IMR-90 (cell line): ENCODE measurements around the gene AHCYL2.
"Not testable (repeated sequence)": the region's sequence is repeated elsewhere in the genome, so short reads cannot be mapped to it uniquely, and the experiment has no call there.

Experiments
- CEBPB ChIP-seq: IDR thresholded peaks from 2 replicates; pipeline ENCODE4 v1.6.1; 2012; ENCODE audit warnings: low read depth, low read length, improper control_type of control experiment
- FOS ChIP-seq: fragments of 150-350 bp; IDR thresholded peaks from 2 replicates; pipeline ENCODE4 v1.6.1; 2016; ENCODE audit warnings: low read depth, low read length
- POLR2A ChIP-seq: IDR thresholded peaks from 2 replicates; pipeline ENCODE4 v1.6.1; 2012; ENCODE audit warnings: mild to moderate bottlenecking, low read depth, low read length
- RAD21 ChIP-seq: IDR thresholded peaks from 2 replicates; pipeline ENCODE4 v1.6.1; 2012; ENCODE audit warnings: low read length, improper control_type of control experiment
- SMC3 ChIP-seq: fragments of 150-350 bp; IDR thresholded peaks from 2 replicates; pipeline ENCODE4 v1.6.1; 2016; ENCODE audit warnings: low read depth, mild to moderate bottlenecking, antibody characterized with exemption, low read length, moderate library complexity
- TF ChIP-seq, protein P1 (sequence below): conservative IDR thresholded peaks from 2 replicates; pipeline ENCODE4 v1.5.1; 2012; ENCODE audit warnings: mild to moderate bottlenecking, low read depth, low read length, improper control_type of control experiment
- TF ChIP-seq, protein P2 (sequence below): fragments of 150-350 bp; IDR thresholded peaks from 2 replicates; pipeline ENCODE4 v1.6.1; 2017; ENCODE audit warnings: mild to moderate bottlenecking, antibody characterized with exemption, low read length, low read depth

DNA sequence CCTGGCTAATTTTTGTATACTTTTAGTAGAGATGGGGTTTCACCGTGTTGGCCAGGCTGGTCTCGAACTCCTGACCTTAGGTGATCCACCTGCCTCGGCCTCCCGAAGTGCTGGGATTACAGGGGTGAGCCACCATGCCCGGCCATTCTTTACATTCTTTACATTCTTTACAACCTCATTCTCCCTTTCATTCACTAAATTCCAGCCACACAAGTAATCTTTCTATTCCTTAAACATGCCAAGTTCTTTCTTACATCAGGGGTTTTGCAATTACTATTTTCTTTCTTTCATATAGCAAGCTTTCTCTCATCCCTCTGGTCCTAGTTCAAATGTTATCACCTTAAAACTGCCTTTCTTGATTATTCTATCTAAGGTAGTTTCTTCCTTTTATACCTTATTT lies 128.3 kb downstream of the AHCYL2 start:
- TF ChIP-seq, protein P1, sequence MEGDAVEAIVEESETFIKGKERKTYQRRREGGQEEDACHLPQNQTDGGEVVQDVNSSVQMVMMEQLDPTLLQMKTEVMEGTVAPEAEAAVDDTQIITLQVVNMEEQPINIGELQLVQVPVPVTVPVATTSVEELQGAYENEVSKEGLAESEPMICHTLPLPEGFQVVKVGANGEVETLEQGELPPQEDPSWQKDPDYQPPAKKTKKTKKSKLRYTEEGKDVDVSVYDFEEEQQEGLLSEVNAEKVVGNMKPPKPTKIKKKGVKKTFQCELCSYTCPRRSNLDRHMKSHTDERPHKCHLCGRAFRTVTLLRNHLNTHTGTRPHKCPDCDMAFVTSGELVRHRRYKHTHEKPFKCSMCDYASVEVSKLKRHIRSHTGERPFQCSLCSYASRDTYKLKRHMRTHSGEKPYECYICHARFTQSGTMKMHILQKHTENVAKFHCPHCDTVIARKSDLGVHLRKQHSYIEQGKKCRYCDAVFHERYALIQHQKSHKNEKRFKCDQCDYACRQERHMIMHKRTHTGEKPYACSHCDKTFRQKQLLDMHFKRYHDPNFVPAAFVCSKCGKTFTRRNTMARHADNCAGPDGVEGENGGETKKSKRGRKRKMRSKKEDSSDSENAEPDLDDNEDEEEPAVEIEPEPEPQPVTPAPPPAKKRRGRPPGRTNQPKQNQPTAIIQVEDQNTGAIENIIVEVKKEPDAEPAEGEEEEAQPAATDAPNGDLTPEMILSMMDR, result not testable (repeated sequence)
- TF ChIP-seq FOS, RAD21, POLR2A, SMC3: not testable (repeated sequence)
- TF ChIP-seq, protein P2, sequence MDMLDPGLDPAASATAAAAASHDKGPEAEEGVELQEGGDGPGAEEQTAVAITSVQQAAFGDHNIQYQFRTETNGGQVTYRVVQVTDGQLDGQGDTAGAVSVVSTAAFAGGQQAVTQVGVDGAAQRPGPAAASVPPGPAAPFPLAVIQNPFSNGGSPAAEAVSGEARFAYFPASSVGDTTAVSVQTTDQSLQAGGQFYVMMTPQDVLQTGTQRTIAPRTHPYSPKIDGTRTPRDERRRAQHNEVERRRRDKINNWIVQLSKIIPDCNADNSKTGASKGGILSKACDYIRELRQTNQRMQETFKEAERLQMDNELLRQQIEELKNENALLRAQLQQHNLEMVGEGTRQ, result not testable (repeated sequence)
- peak; percentile 47; the same call in 1 of the 2 replicates for TF ChIP-seq CEBPB
